Transverse colon (tissue), 3 donors: ENCODE results near the gene GASK1A.

Source experiments
- CTCF ChIP-seq, 5 experiments: fragments of 200-600 bp in 3 of 5; fragments of 450-650 bp in 2 of 5; sonication (generic) in 3 of 5; IDR thresholded peaks; 1 replicate in 2 of 5; 2 replicates in 3 of 5; pipeline ENCODE4 v1.5.1; 2016 to 2017; ENCODE audit warnings: antibody characterized with exemption in 5 of 5, inconsistent platforms in 3 of 5, mild to moderate bottlenecking in 2 of 5, moderate library complexity in 1 of 5
- EP300 ChIP-seq: sonication (generic); formaldehyde crosslinking; IDR thresholded peaks from one replicate; pipeline ENCODE4 v1.6.1; 2017; ENCODE audit warnings: antibody characterized with exemption, low read depth
- POLR2A ChIP-seq: fragments of 450-650 bp; IDR thresholded peaks from one replicate; pipeline ENCODE4 v1.6.1; 2016; ENCODE audit warnings: antibody characterized with exemption, mild to moderate bottlenecking, moderate library complexity

- TF ChIP-seq CTCF (IDR thresholded peaks at IDR 0.05) (no peak), EP300 (no peak), POLR2A (no peak)
Observed at GRCh38 chr3:43055806-43056770, 77.0 kb downstream of the GASK1A start.
